IPS-20b (cell line): Measurements from ENCODE around the gene ALDH8A1.

ENCODE experiments used
- H3K27ac ChIP-seq: one replicate; pipeline ENCODE4 v1.5.1; 2013; ENCODE audit warnings: low read length
- H3K27me3 ChIP-seq: 2 replicates; pipeline ENCODE4 v1.6.1; 2013; ENCODE audit warnings: mild to moderate bottlenecking, low read length, inconsistent platforms; ENCODE audit not compliant: insufficient read depth
- H3K36me3 ChIP-seq: 2 replicates; pipeline ENCODE4 v1.6.1; 2013; ENCODE audit warnings: low read depth, mild to moderate bottlenecking, inconsistent platforms, low read length, moderate library complexity; ENCODE audit not compliant: insufficient read depth
- H3K4me1 ChIP-seq: 2 replicates; pipeline ENCODE4 v1.6.1; 2013; ENCODE audit warnings: mild to moderate bottlenecking, control low read depth, inconsistent platforms, low read length, moderate library complexity; ENCODE audit not compliant: insufficient read depth
- H3K4me3 ChIP-seq: 2 replicates; pipeline ENCODE4 v1.5.1; 2013; ENCODE audit warnings: mild to moderate bottlenecking, low read length, inconsistent platforms
- H3K9ac ChIP-seq: 2 replicates; pipeline ENCODE4 v1.6.1; 2013; ENCODE audit warnings: low read depth, mild to moderate bottlenecking, inconsistent platforms, low read length, moderate library complexity
- H3K9me3 ChIP-seq: 2 replicates; pipeline ENCODE4 v1.6.1; 2013; ENCODE audit warnings: mild to moderate bottlenecking, low read depth, low read length, inconsistent platforms; ENCODE audit not compliant: insufficient read depth

The ALDH8A1 gene

DNA sequence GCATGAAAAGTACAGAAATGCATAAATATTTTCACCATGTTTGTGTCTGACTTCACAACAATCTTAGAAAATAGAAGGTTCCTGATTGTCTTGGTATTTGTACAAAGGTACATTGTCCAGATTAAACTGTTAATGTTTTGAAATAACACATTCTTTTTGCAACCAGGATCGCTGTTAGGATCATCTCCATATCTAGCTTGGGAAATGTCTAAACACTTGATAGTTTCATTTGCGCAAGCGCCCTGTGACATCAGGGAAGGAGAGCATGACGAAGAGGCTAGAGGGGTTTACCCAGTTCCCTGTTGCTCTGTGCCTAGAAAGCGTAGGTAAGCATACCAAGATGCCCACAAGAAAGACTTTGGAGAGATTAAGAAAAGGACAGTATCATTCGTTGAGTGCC lies 19.4 kb downstream of the ALDH8A1 start:
- H3K4me1 ChIP-seq = no peaks in the 10 kb centered on the region
- no peak overlapping the region for H3K9ac ChIP-seq
- H3K9me3 ChIP-seq = no peaks in the 10 kb centered on the region
- H3K27me3 ChIP-seq = no peaks in the 10 kb centered on the region
- no peak overlapping the region for H3K4me3 ChIP-seq
- H3K36me3 ChIP-seq = no peaks in the 10 kb centered on the region
- no peak overlapping the region for H3K27ac ChIP-seq

DNA sequence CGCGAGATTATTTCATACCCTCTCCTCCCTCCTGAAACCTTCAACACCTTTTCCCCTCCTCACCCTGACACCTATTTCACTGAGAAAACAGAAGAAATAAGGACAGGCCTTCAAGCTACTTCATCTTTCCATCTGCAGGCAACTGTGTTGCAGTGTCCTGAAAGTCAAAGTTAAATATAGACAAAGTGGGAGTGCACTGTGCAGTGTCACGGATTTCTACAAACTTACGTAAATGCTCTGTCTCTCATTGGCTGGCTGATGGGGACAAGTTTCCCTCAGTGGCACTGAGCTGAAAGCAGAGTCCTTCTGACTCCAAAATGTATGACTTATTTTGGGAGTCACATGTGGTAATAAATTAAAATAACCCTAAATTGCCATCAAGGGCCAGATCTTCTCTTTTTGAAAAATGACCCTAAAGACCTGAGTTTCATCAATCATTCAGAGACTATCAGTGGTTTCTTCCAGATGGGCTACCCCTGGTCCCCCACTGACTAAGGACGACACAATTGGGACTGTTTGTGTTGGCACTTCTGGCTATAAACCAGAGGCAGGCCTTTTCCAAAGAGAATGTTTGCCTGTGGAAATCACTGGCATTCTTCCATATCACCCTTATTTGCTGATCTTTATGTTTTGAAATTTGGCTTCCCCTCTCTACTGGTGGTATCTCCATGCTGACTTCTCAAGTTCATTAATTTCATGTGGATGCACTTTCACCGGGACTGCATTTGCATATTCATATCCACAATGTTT lies 21.6 kb downstream of the ALDH8A1 start:
- Histone ChIP-seq H3K36me3 (no peaks in the 10 kb centered on the region), H3K27me3 (no peaks in the 10 kb centered on the region), H3K4me3 (no peak overlapping the region), H3K9me3 (no peaks in the 10 kb centered on the region), H3K9ac (no peak overlapping the region), H3K27ac (no peak overlapping the region), H3K4me1 (no peaks in the 10 kb centered on the region)

DNA sequence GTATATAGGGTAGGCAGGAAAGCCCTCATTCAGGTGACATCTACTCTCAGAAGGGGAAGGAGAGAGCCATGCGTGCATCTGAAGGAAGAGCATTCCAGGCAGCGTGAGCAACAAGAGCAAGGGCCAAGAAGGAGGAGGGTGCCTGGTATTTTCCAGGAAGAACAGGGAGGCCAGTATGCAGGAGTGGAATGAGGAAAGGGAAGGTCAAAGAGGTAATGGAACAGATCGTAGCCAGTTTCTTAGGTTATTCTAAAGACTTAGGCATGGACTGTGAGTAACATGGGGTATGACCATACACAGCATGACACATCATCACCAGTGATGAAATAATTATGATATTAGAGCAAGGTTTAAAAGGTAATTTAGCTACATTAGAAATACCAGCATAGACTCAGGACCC lies 24.1 kb downstream of the ALDH8A1 start:
- Histone ChIP-seq H3K4me1 (no peaks in the 10 kb centered on the region), H3K9me3 (no peaks in the 10 kb centered on the region), H3K36me3 (no peaks in the 10 kb centered on the region), H3K9ac (no peak overlapping the region), H3K27ac (no peak overlapping the region), H3K27me3 (no peaks in the 10 kb centered on the region), H3K4me3 (no peak overlapping the region)

DNA sequence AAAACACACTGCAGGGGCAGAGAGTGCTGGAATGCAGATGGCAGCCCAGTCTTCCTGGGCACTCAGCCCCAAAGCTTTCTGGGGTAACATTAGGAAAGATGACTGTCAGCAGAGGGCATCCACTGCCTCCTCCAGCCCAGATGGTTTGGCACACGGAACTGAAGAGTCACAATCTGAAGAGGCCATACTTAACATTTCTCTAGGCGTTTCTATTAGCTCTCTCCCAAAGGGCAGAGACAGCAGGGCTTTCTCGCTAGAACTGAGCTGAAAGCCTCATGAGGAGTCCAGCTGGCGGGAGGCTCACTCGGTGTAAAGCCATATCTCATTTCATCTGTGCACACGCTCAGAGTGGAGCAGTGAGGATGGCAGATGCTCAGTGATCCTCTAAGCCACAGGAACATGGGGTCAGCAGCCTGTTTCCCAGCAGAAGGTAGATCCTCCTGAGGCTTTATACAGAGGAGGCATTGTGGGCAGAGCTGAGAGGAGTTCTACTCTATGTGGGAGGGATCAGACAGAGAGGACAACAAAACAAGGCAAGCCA lies 28.1 kb downstream of the ALDH8A1 start:
- Histone ChIP-seq H3K27ac (no peak overlapping the region), H3K4me1 (no peaks in the 10 kb centered on the region), H3K4me3 (no peak overlapping the region), H3K9me3 (no peaks in the 10 kb centered on the region), H3K36me3 (no peaks in the 10 kb centered on the region), H3K27me3 (no peaks in the 10 kb centered on the region), H3K9ac (no peak overlapping the region)

DNA sequence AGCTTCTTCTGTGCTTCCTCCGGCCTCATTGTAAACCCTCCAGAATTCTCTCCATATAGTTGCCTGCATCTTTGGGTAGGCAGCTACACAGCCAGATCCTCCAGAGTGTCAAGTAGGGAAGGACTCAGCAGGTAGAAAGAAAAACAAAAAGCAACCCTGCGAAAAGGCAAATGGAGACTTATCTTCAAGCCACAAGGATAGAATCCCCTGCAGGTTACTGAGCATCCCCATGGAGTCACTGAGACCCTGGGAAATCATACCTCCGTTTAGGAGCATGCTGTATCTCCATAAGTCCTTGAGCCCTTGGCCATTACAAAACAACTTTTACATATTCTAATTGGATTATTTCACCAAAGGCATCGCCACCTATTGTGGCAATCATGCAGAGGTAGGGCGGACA lies 28.6 kb downstream of the ALDH8A1 start:
- H3K36me3 ChIP-seq = no peaks in the 10 kb centered on the region
- no peak overlapping the region for H3K27ac ChIP-seq
- H3K4me1 ChIP-seq = no peaks in the 10 kb centered on the region
- no peaks in the 10 kb centered on the region for H3K27me3 ChIP-seq
- no peaks in the 10 kb centered on the region for H3K9me3 ChIP-seq
- H3K4me3 ChIP-seq = no peak overlapping the region
- H3K9ac ChIP-seq = no peak overlapping the region

DNA sequence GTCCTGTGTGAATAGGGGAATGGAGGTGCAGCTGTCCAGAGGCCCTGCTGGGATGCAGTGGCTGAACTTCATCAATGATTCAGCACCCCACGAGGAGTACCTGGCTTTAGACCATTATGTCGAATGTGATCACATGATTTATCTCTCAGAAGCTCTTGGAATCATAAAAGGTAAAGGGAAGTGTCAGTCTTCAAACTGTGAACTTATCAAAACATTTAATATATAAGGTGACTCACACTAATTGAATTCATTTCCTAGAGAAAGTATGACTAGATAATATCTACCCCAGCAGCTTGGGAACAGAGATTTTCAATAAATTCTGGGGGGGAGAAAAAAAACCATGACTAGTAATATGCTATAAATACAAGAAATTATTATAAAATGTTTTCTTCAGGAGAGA lies 29.5 kb downstream of the ALDH8A1 start:
- Histone ChIP-seq H3K27me3 (no peaks in the 10 kb centered on the region), H3K27ac (no peak overlapping the region), H3K4me1 (no peaks in the 10 kb centered on the region), H3K9ac (no peak overlapping the region), H3K4me3 (no peak overlapping the region), H3K9me3 (no peaks in the 10 kb centered on the region), H3K36me3 (no peaks in the 10 kb centered on the region)

DNA sequence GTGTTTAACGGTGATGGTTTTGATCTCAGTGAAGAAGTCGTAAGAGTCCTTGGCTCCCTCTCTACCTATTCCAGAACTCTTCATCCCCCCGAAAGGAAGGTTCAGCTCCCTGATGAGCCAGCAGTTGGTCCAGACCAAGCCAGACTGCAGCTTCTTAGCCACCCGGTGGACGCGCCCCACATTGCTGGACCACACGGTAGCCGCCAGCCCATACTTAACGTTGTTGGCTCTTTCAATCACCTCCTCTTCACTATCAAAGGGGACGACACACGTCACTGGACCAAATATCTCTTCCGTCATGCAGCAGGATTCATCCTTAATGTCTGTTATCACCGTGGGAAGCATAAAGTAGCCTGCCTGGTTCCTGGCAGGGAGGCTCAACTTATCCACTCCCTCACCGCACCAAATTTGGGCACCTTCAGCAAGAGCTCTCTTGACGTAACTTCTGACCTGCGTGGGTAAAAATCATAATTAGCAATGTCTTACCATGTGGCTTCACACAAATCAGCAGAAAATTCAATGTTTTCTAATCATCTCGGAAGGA lies 31.4 kb downstream of the ALDH8A1 start:
- H3K4me3 ChIP-seq = no peak overlapping the region
- H3K36me3 ChIP-seq = no peaks in the 10 kb centered on the region
- no peak overlapping the region for H3K9ac ChIP-seq
- H3K9me3 ChIP-seq = no peaks in the 10 kb centered on the region
- H3K27me3 ChIP-seq = no peaks in the 10 kb centered on the region
- no peak overlapping the region for H3K27ac ChIP-seq
- H3K4me1 ChIP-seq = no peaks in the 10 kb centered on the region

DNA sequence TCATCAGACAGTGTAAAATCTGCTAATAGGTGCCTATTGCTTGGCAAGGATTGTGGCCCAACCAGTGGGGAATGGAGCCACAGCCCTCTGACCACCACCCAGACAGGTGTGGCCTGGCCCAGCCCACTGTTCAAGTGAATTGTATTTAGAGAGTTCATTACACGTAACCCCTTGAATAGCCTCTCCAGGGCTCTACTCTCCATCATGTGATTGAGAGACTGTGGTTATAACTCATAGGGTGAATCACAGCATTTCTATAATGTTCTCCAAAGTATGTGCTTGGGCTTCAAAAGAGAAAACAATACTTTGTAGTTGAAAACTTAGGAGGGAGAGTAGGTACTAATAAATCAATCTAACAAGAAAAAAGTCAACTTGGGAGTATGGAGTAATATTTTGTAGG lies 38.4 kb downstream of the ALDH8A1 start:
- Histone ChIP-seq H3K27me3 (no peaks in the 10 kb centered on the region), H3K36me3 (no peaks in the 10 kb centered on the region), H3K4me3 (no peak overlapping the region), H3K27ac (no peak overlapping the region), H3K4me1 (no peaks in the 10 kb centered on the region), H3K9ac (no peak overlapping the region), H3K9me3 (no peaks in the 10 kb centered on the region)

DNA sequence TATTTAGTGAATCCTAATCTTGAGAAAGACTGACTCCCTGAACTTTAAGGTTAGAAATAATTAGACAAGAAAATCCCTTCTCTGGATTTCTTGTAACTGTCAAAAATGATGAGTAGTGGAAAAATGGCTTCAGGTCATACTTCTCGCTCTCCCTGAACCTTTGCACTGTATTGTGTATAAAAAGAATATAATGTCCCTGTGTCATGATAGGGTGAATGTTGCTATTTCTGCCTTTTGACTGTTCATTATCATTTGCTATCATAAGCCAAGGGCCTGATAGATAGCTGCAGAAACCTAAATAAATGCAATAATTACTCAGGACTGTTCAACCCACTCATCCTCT lies 39.3 kb downstream of the ALDH8A1 start:
- H3K27ac ChIP-seq = no peak overlapping the region
- H3K9me3 ChIP-seq = no peaks in the 10 kb centered on the region
- H3K9ac ChIP-seq = no peak overlapping the region
- no peaks in the 10 kb centered on the region for H3K4me1 ChIP-seq
- no peaks in the 10 kb centered on the region for H3K36me3 ChIP-seq
- no peak overlapping the region for H3K4me3 ChIP-seq
- no peaks in the 10 kb centered on the region for H3K27me3 ChIP-seq

DNA sequence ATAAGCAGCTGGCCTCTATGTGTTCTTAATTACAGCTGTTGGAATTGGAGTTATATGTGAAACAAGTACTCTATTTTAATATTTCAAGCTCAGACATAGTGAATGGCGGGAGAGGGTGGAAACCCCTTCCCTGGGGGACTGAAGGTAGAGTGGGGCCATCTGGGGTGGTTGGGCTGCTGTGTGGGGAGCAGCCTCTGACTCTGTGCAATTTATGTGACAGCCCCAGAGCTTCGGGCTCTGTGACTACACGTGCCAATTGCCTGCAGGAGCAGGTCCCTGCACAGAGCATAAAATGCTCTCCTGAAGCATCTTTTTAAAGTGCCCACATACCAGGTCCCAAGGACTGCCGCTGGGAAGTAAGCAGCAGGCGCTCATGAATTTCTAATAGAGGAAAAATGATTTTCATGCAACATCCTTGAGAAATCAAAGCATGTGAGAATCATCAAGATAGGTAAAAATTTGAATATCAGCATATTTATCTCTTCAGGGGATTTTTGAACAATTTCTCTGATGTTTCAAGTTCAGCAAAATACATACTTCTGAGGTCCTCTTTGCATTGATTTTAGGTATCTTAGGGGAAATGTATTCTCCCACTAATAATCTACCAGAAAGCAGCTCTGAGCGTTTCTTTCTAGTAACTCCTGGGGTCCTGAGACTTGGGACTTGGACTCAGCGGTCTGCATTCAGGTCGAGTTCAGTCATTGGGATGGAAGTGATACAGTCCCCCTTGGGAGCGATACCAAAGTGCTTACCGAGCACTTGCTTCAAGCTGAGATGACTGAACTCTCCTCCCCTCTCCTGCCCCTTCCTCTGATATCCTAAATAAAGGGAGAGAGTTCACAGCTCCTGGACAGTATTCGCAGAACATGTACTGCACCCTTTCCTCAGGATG lies 40.0 kb downstream of the ALDH8A1 start:
- H3K27ac ChIP-seq = no peak overlapping the region
- no peaks in the 10 kb centered on the region for H3K27me3 ChIP-seq
- H3K9me3 ChIP-seq = no peaks in the 10 kb centered on the region
- no peaks in the 10 kb centered on the region for H3K4me1 ChIP-seq
- no peak overlapping the region for H3K4me3 ChIP-seq
- H3K36me3 ChIP-seq = no peaks in the 10 kb centered on the region
- H3K9ac ChIP-seq = no peak overlapping the region

DNA sequence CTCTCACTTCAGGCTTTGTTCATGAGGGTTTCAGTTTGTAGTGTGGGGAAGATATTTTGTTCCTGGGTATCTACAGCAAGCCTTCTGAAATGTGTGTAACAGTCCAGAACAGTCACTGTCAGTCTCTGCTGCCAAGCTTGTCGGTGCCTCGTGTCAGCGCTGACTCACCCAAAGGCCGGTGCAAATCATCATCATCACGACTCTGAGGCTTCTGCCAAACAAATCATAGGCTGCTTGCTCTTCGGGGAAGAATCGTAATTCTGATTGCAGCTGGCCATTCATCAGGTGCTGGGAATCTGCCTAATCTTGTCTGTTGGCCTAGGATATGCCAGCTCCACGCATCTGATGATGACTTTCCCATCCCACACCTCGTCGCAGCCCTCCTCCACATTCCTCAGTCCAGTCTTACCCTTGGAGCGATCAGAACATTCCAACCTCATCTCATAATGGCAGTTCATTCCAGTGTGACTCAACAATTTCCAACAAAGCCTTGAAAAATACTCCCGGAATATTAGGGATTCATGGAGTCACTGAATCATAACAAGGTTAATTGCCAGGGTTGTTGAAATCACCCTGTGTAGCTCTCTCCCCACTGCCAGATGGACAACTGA lies 40.9 kb downstream of the ALDH8A1 start:
- H3K27ac ChIP-seq = no peak overlapping the region
- no peaks in the 10 kb centered on the region for H3K4me1 ChIP-seq
- no peaks in the 10 kb centered on the region for H3K9me3 ChIP-seq
- no peak overlapping the region for H3K4me3 ChIP-seq
- H3K9ac ChIP-seq = no peak overlapping the region
- H3K27me3 ChIP-seq = no peaks in the 10 kb centered on the region
- H3K36me3 ChIP-seq = no peaks in the 10 kb centered on the region
